Activated CD8-positive, alpha-beta memory T cell treated with anti-CD3 and anti-CD28 coated beads for 1 hour (primary cell): ENCODE results near the gene MKRN2.

ENCODE experiments used
- DNase-seq, 2 donors: peaks; one replicate each; pipeline ENCODE4 v3.0.0-alpha.2; 2020; ENCODE audit warnings: low read depth in 1 of 2; ENCODE audit errors: extremely low read depth in 1 of 2

Gene MKRN2

GRCh38 chr3:12585181-12585580 is 28.3 kb downstream of the MKRN2 start:
- DNase-seq, result no peak

- no peak for DNase-seq
Measured at GRCh38 chr3:12585970-12586369, 29.1 kb downstream of the MKRN2 start.

GRCh38 chr3:12586403-12586802 is 29.5 kb downstream of the MKRN2 start:
- DNase-seq, result no peak

- no peak for DNase-seq
Measured at GRCh38 chr3:12588039-12589009, 31.4 kb downstream of the MKRN2 start.

- no peak for DNase-seq
Measured at GRCh38 chr3:12590096-12590495, 33.2 kb downstream of the MKRN2 start.

- DNase-seq, result no peak
Measured at GRCh38 chr3:12591456-12591855, 34.6 kb downstream of the MKRN2 start.

GRCh38 chr3:12591997-12592715 is 35.3 kb downstream of the MKRN2 start:
- no peak for DNase-seq

GRCh38 chr3:12593473-12593872 is 36.6 kb downstream of the MKRN2 start:
- no peak for DNase-seq

GRCh38 chr3:12598890-12599289 is 42.0 kb downstream of the MKRN2 start:
- DNase-seq, result no peak

- no peak for DNase-seq
Measured at GRCh38 chr3:12601072-12601471, 44.2 kb downstream of the MKRN2 start.

GRCh38 chr3:12603969-12604368 is 47.1 kb downstream of the MKRN2 start:
- no peak for DNase-seq

- DNase-seq, result no peak
Measured at GRCh38 chr3:12608376-12608775, 51.5 kb downstream of the MKRN2 start.

GRCh38 chr3:12611117-12611516 is 54.2 kb downstream of the MKRN2 start:
- DNase-seq, result no peak

- no peak for DNase-seq
Measured at GRCh38 chr3:12612514-12613226, 55.8 kb downstream of the MKRN2 start.

- no peak for DNase-seq
Measured at GRCh38 chr3:12613250-12613649, 56.4 kb downstream of the MKRN2 start.

GRCh38 chr3:12615266-12615665 is 58.4 kb downstream of the MKRN2 start:
- DNase-seq, result no peak

- DNase-seq, result no peak
Measured at GRCh38 chr3:12618426-12618825, 61.5 kb downstream of the MKRN2 start.

GRCh38 chr3:12620305-12620704 is 63.4 kb downstream of the MKRN2 start:
- no peak for DNase-seq

GRCh38 chr3:12620729-12621128 is 63.8 kb downstream of the MKRN2 start:
- no peak for DNase-seq

- no peak for DNase-seq
Measured at GRCh38 chr3:12622335-12622734, 65.4 kb downstream of the MKRN2 start.

- DNase-seq, result no peak
Measured at GRCh38 chr3:12624056-12624455, 67.2 kb downstream of the MKRN2 start.
